Skin of body (tissue), 2 donors: Measurements from ENCODE around the gene RSL24D1. TPM values are rescaled to one million over a fixed set of nuclear protein-coding genes. Genes with fewer than 3 reads are reported as not detected.

Source experiments
- DNase-seq: peaks from one replicate; lab custom pipeline; 2025; lab: John Stamatoyannopoulos, UW
- total RNA-seq: library from RNA; depleted of rRNA; stranded (reverse); fragments of >200 nt; gene quantifications from one replicate; pipeline ENCODE4 v1.2.3, GENCODE V29; 2014

The RSL24D1 gene
- 82.2 TPM for total RNA-seq

DNA sequence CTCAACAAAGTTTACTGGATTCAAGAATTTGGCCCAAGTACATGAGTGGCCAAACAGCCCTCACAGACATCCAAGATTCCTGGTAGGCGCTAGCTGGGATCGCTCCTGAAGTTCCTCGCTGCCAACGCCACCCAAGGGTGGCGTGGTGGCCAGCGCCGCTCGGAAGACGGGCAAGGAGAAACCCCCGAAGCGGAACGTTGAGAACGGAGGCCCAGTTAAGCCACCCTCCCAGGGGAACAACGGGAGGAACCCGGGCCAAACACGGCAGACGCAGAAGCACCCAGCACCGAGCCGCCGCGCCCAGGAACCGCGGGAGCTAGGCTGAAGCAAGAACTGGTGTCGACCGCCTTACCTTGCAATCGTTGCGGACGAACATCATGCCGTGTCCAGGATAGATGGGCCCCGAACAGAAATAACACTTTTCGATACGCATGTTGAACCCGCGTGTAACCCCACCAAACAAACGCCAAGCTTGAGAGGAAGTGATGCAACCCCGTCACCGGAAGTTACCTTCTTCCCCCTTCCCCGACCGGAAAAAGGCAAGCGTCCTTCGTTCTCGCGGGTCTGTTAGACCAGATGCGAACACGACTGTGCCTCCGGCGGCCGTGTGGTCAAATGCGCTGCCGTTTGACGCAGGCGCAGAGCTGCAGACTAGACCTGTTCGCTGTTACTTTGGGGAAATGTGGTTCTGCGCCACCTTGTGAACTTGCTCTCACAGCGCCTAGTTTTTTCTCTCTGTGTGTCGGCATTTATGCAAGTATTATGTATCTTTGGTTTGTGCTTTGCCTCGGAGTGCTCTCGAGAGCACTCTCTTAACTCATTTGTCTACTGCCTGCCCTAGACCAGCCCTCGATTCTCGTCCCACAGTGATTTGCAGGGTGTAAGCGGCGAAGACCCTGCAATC, at the start of gene RSL24D1:
Gene RSL24D1, minus strand, starts transcription at position 484 of the 904 bp plus-strand sequence. Its CDS starts 51 bp downstream, at position 433.
- DNase-seq, result peak; percentile 99

DNA sequence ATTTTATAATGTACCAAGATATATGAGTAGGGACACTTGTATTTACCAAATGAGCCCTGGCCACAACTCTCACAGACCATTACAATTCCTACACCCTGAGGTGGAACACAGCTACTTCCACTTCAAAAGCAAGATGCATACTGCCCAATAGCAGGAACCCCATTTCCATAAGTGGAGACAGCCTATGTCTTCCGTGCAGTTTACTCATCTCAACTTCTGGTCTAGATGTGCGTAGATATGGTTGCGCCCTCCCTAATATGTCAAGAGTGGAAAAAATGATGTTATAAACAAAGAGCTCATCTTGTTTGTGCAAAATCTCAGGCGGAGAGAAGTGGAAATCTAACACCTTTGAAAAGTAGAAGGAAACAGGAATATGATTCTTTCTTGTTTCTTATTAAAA, 48.3 kb upstream of the RSL24D1 start:
- DNase-seq, result no peak

- no peak for DNase-seq
These were observed 45.1 kb upstream of the RSL24D1 start for GRCh38 chr15:55241891-55242290.

DNA sequence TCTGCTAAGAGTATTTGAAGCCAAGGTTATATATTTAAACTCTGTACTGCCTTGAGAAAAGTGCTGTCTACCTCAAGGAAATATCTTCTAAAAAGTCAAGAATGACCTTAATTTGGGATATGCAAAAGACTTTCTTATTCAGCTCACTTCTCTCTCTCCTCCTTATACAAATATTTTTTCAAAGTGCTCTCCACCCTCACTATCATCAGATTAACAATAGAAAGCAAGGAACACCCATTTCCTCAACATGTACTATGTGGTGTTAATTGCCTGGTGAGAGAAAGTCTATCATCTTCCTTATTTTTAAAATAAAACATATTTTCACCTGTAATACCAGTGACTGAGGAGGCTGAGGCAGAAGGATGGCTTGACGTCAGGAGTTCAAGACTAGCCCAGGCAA, 44.4 kb upstream of the RSL24D1 start:
- DNase-seq, result no peak

DNA sequence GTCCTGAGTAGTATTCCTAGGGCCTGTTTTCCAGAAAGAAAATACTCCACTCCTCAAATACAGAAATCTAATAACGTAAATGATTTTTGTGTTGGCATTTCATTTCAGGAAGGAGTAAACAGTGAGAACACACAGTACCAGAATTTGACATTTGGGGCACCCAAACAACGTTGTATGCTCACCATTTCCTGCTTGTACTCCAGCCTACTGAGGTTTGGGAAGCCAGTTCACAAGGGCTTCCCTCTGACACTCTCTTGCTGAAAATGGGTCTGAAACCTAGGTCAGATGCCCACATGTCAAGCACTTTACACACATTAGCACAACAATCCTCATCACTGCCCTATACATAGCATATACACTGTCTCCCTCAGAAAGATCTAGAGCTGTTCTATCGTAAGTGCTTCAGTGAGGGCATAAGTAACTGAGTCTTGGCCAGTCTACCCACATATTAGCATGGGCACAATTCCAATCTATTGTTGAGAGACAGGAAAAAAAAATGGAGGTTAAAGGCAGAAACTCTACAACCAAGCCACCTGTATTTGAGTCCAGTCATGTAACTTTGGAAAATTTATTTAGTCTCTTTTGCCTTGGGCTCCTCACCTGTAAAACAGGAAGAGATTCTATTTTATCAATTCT, 43.5 kb upstream of the RSL24D1 start:
- no peak for DNase-seq

- DNase-seq, result no peak
These were observed 42.8 kb upstream of the RSL24D1 start for GRCh38 chr15:55239440-55240124.

- DNase-seq, result no peak
These were observed 42.1 kb upstream of the RSL24D1 start for GRCh38 chr15:55238877-55239276.

DNA sequence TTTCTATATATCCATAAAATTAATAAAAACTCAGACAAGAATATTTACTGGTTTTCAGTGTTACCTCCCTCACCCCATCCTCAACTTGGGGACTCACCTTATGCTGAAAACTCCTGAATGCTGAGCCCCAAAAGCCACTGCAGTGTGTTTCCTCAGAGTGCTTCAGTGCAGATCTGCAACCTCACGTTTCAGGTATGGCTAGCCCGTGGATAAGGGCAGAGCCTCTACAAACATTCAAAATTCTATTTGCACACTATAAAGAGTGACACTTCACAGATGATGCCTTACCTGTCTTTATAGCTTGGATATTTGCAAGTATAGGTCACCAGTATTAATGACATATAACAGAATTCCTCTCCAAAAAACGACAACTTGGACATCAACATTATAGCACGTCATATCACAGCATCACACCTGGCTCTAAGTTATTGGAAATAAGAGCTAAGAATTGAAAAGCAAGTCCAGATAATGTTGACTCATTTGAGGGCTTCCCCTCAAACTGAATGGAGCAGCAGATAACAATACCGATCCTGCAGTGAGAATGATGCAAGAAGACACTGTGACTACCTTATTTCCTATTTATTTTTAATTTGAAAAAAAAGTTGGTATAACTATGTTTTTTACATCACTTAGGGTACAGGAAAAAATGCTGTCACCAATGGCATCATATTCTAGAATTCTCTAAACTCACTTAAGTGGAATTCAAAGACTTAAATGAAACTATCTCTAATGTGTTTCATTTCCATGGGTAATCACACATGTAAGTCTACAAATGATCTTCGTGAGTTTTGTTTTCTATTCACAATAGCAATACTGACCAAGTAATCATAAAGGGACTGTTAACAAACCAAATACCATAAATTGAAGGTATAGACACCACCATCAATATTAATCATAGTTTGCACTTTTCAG, 40.7 kb upstream of the RSL24D1 start:
- DNase-seq, result no peak

GRCh38 chr15:55235546-55236036, 38.9 kb upstream of the RSL24D1 start:
- no peak for DNase-seq

DNA sequence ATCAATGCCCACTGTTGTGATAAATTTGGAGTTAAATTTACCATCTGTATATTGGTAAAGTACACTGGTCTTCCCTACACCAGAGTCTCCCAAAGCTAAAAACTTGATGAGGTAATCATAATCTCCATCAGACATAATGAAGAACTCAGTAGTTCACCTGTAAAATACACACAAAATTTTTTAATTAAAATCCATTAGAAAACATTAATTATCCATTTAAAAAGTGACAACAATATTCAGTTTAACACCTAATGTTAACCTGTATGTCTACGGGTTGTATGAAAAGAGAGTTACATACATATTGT, 38.0 kb upstream of the RSL24D1 start:
- no peak for DNase-seq

- no peak for DNase-seq
These were observed 37.5 kb upstream of the RSL24D1 start for GRCh38 chr15:55234104-55234799.

GRCh38 chr15:55231455-55231854, 34.7 kb upstream of the RSL24D1 start:
- no peak for DNase-seq

- DNase-seq, result no peak
These were observed 34.2 kb upstream of the RSL24D1 start for GRCh38 chr15:55230953-55231352.

DNA sequence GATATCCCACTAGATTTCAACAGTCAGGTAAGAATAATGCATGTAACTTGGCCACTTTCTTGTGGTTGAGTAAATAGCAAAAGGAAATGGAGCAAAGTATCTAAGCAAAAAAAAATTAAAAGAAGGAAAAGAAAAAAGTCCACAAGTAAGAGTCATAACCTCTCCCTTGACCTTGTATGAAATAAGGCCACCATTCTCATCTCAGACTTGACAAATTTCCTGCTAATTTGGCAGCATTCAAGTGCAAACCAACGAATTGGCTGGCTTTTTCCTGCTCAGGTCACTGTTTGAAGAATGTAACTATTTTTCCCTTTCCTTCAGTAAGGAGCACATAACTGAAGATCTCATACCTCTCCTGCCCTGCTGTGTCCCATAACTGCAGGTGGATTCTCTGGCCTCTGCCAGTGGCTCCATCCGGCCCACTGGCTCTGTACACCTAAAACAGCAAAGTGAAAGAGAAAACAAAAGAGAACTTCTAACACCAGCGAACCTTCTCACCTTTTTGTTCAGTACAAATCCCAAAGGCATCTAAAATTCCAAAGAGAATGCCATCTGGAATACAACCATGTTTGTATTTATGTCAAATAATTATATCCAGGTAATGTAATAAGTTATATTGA, 33.4 kb upstream of the RSL24D1 start:
- no peak for DNase-seq

DNA sequence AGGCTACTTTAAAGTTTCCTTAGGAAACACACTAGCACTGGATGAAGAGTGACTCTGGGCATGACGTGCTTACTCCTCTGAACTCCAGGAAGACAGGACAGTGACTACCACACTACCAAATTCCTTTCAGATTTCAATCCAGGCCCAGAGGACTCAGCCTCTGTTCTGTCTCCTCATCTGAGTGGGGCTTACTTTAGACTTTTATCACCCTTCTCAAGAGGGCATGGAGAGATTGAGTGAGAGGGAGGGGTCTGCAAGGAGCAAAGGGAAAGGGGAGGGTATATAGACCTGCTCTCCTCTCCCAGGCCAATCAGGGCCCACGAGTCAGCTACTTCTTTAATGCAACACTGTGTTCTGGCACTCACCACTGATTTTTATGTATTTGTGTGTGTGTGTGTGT, 29.4 kb upstream of the RSL24D1 start:
- DNase-seq, result no peak

GRCh38 chr15:55224892-55225291, 28.2 kb upstream of the RSL24D1 start:
- no peak for DNase-seq

- DNase-seq, result no peak
These were observed 25.8 kb upstream of the RSL24D1 start for GRCh38 chr15:55222588-55222987.

DNA sequence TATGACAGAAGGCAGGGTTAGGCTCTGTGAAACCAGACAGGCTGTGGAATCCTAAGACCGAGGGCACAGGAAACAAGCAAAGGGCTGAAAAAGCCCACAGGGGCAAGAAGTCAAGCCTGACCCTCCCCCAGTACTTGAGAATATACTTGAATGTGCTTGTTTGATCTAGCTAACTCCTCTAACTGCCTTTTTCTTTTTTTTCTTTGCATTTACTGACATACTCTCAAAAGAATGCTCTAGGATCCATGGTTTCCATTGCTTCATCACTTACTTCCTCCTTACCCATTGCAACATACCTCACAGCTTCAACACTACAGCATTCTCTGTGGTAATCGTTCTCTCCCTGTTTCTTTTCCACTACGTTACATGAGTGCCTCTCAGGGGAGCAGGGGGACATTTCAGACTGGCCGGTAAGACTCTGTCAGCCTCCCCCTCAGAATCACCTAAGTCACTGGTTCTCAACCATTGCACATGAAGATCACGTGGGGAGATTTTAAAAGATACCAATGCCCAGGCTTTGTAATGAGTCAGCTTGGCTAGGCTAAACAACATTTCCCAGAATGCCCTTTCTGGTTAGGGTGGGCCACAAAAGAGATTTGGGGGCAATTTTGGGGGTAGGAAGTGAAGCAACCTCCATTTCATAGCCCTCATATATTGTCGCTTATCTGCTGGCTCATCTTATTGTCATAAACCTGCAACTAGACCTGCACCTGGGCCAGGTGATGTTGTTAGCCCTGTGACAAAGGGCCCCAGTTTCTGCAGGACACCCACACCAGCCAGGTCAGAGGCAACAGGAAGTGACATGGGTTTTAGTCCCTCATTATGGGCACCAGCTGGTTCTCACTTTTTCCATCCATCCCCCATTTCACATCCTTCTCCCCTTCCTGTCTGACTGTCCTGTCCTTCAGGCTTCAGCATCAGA, 24.6 kb upstream of the RSL24D1 start:
- peak; percentile 35 for DNase-seq

DNA sequence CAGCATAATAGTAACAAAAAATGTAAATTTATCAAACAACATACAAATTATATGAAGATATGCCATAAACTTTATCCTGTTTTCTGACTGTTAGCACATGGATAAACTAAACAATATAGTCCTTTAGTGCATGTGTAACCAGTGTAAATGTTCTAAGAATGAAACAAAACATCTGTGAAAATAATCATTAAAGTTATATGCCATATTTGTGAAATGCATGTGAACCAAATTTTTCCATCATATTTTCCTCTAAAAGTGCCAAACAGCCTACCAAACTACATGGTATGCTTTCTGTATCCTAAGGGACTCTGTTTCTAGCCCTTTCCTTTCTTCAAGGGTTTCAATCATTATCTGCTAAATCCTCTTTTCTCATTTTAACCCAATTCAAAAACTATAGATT, 23.9 kb upstream of the RSL24D1 start:
- no peak for DNase-seq
